ENCODE data around the gene HNRNPD.
"Not testable (repeated sequence)": the region's sequence is repeated elsewhere in the genome, so short reads cannot be mapped to it uniquely, and the experiment has no call there.

HNRNPD gene

GRCh38 chr4:82358847-82359246 lies 14.9 kb downstream of the HNRNPD start:
- Histone ChIP-seq H3K4me3 (ENCODE audit: insufficient read depth, low read depth, low read length) (no peak overlapping the region), H3K36me3 (ENCODE audit: control insufficient read depth, insufficient read depth, low read length) (peaks cover 45% of the 10 kb centered on the region), H3K9me3 (ENCODE audit: control insufficient read depth, low read length) (no peaks in the 10 kb centered on the region), H3K27ac (ENCODE audit: insufficient read depth, low read depth, low read length, poor library complexity, severe bottlenecking) (no peak overlapping the region), H3K27me3 (ENCODE audit: control insufficient read depth, insufficient read depth, low read length, poor library complexity, severe bottlenecking) (no peaks in the 10 kb centered on the region), H3K4me1 (ENCODE audit: control insufficient read depth, insufficient read depth, low read length) (no peaks in the 10 kb centered on the region)

DNA sequence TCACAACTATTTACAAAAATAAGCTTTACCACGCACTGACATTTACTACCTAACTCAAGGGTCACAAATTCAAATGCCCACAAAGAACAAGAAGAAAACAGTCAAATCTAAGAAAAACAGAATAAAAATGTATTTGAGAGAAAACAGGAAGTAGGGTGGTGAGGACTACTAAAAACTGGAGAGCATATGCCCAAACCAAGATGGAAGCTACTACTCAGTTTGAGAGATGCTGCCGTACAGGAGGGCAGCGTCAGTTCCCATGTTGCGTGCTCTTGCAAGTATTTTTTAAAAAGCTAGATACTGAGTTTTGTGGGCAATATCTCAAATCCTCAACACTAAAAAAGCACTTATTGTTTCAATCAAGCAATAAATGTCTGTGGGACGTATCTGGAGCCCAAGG lies 16.2 kb downstream of the HNRNPD start:
- Histone ChIP-seq H3K4me3 (ENCODE audit: insufficient read depth, low read depth, low read length) (no peak overlapping the region), H3K9me3 (ENCODE audit: control insufficient read depth, low read length) (no peaks in the 10 kb centered on the region), H3K27ac (ENCODE audit: insufficient read depth, low read depth, low read length, poor library complexity, severe bottlenecking) (no peak overlapping the region), H3K27me3 (ENCODE audit: control insufficient read depth, insufficient read depth, low read length, poor library complexity, severe bottlenecking) (no peaks in the 10 kb centered on the region), H3K4me1 (ENCODE audit: control insufficient read depth, insufficient read depth, low read length) (no peaks in the 10 kb centered on the region), H3K36me3 (ENCODE audit: control insufficient read depth, insufficient read depth, low read length) (peaks cover 49% of the 10 kb centered on the region)
- WGBS, 2 experiments, result 93 to 98% methylated on average over 5 of the region's 5 CpGs

DNA sequence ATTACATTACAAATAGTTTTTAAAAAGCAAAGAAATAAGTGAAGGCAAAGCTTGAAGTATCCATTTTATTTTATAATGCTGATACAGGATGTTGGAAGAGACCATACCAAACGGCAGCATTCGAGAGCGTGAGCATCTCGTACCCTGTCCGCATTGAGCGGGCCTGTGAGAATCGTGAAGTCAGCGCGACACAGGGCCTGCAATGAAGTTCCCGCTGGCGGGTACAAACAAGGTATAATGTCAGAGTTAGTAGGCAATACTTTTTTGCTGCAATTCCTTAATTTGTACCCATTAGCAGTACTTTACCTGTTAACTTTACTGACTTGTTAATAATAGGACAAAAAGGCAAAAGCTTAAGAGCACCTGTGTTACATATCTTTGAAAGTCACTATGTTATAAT lies 19.0 kb downstream of the HNRNPD start:
- H3K27ac ChIP-seq (ENCODE audit: insufficient read depth, low read depth, low read length, poor library complexity, severe bottlenecking), result no peak overlapping the region
- H3K4me1 ChIP-seq (ENCODE audit: control insufficient read depth, insufficient read depth, low read length), result no peaks in the 10 kb centered on the region
- no peaks in the 10 kb centered on the region for H3K9me3 ChIP-seq (ENCODE audit: control insufficient read depth, low read length)
- no peak overlapping the region for H3K4me3 ChIP-seq (ENCODE audit: insufficient read depth, low read depth, low read length)
- peaks cover 68% of the 10 kb centered on the region for H3K36me3 ChIP-seq (ENCODE audit: control insufficient read depth, insufficient read depth, low read length)
- no peaks in the 10 kb centered on the region for H3K27me3 ChIP-seq (ENCODE audit: control insufficient read depth, insufficient read depth, low read length, poor library complexity, severe bottlenecking)
- WGBS, 2 experiments, result 95 to 98% methylated on average over 11 of the region's 11 CpGs

DNA sequence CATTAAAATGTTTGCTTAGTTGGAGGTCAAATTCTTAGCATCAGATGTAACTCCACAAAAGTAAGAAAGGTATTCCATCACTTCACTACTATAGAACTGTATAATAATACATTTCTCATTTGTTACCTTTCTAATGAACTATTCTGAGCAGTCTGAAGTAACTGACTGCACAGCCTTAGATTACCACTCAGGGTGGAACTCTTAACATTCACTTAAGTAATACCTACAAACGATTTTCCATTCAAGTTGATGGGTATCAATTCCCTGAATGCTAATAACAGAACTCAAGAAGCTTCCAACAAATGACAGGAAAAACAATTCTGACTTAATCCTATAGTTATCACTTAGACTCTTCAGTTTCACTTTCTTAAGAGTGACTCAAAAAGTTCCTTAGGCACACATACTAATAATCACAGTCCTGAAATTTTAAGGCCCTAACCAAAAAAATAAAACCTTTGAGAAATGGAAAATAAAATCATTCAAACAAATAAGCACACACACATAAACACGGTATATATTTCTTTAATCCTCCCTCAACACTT lies 20.9 kb downstream of the HNRNPD start:
- Histone ChIP-seq H3K4me1 (ENCODE audit: control insufficient read depth, insufficient read depth, low read length) (no peaks in the 10 kb centered on the region), H3K27ac (ENCODE audit: insufficient read depth, low read depth, low read length, poor library complexity, severe bottlenecking) (no peak overlapping the region), H3K4me3 (ENCODE audit: insufficient read depth, low read depth, low read length) (no peak overlapping the region), H3K36me3 (ENCODE audit: control insufficient read depth, insufficient read depth, low read length) (peaks cover 56% of the 10 kb centered on the region), H3K27me3 (ENCODE audit: control insufficient read depth, insufficient read depth, low read length, poor library complexity, severe bottlenecking) (no peaks in the 10 kb centered on the region), H3K9me3 (ENCODE audit: control insufficient read depth, low read length) (no peaks in the 10 kb centered on the region)
- 91 to 92% methylated on average over 2 of the region's 2 CpGs for WGBS, 2 experiments

DNA sequence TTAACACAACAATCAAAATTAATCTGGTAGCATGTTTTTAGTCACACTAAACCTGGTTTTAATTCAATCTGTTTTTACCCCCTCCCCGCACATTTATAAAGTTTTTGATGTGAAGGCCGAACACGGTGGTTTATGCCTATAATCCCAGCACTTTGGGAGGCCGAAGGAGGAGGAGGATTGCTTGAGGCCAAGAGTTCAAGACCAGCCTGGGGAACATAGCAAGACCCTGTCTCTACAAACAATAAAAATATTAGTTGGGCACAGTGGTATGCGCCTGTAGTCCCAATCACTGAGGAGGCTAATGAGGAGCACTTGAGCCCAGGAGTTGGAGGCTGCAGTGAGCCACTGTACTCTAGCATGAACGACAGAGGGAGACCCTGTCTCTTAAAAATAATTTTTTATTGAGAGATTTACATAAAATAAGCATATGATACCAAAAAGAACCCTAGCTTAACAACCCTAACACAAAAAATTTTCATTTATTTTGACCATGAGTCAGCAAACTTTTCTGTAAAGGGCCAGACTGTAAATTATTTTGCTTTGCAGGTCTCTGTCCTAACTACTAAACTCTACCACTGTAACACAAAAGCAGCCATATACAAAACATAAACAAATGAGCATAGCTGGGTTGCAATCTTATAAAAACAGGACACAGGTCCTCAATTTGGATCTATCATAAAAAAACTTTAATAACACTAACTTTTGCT lies 21.5 kb downstream of the HNRNPD start:
- no peaks in the 10 kb centered on the region for H3K9me3 ChIP-seq (ENCODE audit: control insufficient read depth, low read length)
- H3K4me1 ChIP-seq (ENCODE audit: control insufficient read depth, insufficient read depth, low read length), result no peaks in the 10 kb centered on the region
- H3K4me3 ChIP-seq (ENCODE audit: insufficient read depth, low read depth, low read length), result no peak overlapping the region
- WGBS, 2 experiments, result 89 to 95% methylated on average over 5 to 6 of the region's 6 CpGs
- no peaks in the 10 kb centered on the region for H3K27me3 ChIP-seq (ENCODE audit: control insufficient read depth, insufficient read depth, low read length, poor library complexity, severe bottlenecking)
- H3K27ac ChIP-seq (ENCODE audit: insufficient read depth, low read depth, low read length, poor library complexity, severe bottlenecking), result no peak overlapping the region
- H3K36me3 ChIP-seq (ENCODE audit: control insufficient read depth, insufficient read depth, low read length), result peaks cover 51% of the 10 kb centered on the region

- no peak overlapping the region for H3K4me3 ChIP-seq (ENCODE audit: insufficient read depth, low read depth, low read length)
- H3K4me1 ChIP-seq (ENCODE audit: control insufficient read depth, insufficient read depth, low read length), result no peaks in the 10 kb centered on the region
- H3K27ac ChIP-seq (ENCODE audit: insufficient read depth, low read depth, low read length, poor library complexity, severe bottlenecking), result no peak overlapping the region
- H3K27me3 ChIP-seq (ENCODE audit: control insufficient read depth, insufficient read depth, low read length, poor library complexity, severe bottlenecking), result no peaks in the 10 kb centered on the region
- peaks cover 7% of the 10 kb centered on the region for H3K36me3 ChIP-seq (ENCODE audit: control insufficient read depth, insufficient read depth, low read length)
- H3K9me3 ChIP-seq (ENCODE audit: control insufficient read depth, low read length), result no peaks in the 10 kb centered on the region
Observed at GRCh38 chr4:82346126-82346525, 27.7 kb downstream of the HNRNPD start.

GRCh38 chr4:82335043-82335442 lies 38.7 kb downstream of the HNRNPD start:
- H3K27ac ChIP-seq (ENCODE audit: insufficient read depth, low read depth, low read length, poor library complexity, severe bottlenecking), result no peak overlapping the region
- no peaks in the 10 kb centered on the region for H3K9me3 ChIP-seq (ENCODE audit: control insufficient read depth, low read length)
- no peaks in the 10 kb centered on the region for H3K36me3 ChIP-seq (ENCODE audit: control insufficient read depth, insufficient read depth, low read length)
- H3K4me3 ChIP-seq (ENCODE audit: insufficient read depth, low read depth, low read length), result no peak overlapping the region
- H3K4me1 ChIP-seq (ENCODE audit: control insufficient read depth, insufficient read depth, low read length), result no peaks in the 10 kb centered on the region
- H3K27me3 ChIP-seq (ENCODE audit: control insufficient read depth, insufficient read depth, low read length, poor library complexity, severe bottlenecking), result no peaks in the 10 kb centered on the region

- WGBS, 2 experiments, result 96% methylated on average over 9 of the region's 9 CpGs
Observed at GRCh38 chr4:82333641-82334040, 40.1 kb downstream of the HNRNPD start.

GRCh38 chr4:82331814-82332213 lies 42.0 kb downstream of the HNRNPD start:
- no peaks in the 10 kb centered on the region for H3K9me3 ChIP-seq (ENCODE audit: control insufficient read depth, low read length)
- 95 to 96% methylated on average over 4 of the region's 4 CpGs for WGBS, 2 experiments
- no peaks in the 10 kb centered on the region for H3K27me3 ChIP-seq (ENCODE audit: control insufficient read depth, insufficient read depth, low read length, poor library complexity, severe bottlenecking)
- H3K27ac ChIP-seq (ENCODE audit: insufficient read depth, low read depth, low read length, poor library complexity, severe bottlenecking), result no peak overlapping the region
- H3K4me3 ChIP-seq (ENCODE audit: insufficient read depth, low read depth, low read length), result no peak overlapping the region
- no peaks in the 10 kb centered on the region for H3K36me3 ChIP-seq (ENCODE audit: control insufficient read depth, insufficient read depth, low read length)
- no peaks in the 10 kb centered on the region for H3K4me1 ChIP-seq (ENCODE audit: control insufficient read depth, insufficient read depth, low read length)

More at GRCh38 chr4:82333641-82334040, 40.1 kb downstream of the HNRNPD start:
- H3K27ac ChIP-seq (ENCODE audit: insufficient read depth, low read depth, low read length, poor library complexity, severe bottlenecking); H3K4me3 ChIP-seq (ENCODE audit: insufficient read depth, low read depth, low read length); H3K36me3 ChIP-seq (ENCODE audit: control insufficient read depth, insufficient read depth, low read length); H3K4me1 ChIP-seq (ENCODE audit: control insufficient read depth, insufficient read depth, low read length); H3K27me3 ChIP-seq (ENCODE audit: control insufficient read depth, insufficient read depth, low read length, poor library complexity, severe bottlenecking); H3K9me3 ChIP-seq (ENCODE audit: control insufficient read depth, low read length): not testable (repeated sequence)

DNA sequence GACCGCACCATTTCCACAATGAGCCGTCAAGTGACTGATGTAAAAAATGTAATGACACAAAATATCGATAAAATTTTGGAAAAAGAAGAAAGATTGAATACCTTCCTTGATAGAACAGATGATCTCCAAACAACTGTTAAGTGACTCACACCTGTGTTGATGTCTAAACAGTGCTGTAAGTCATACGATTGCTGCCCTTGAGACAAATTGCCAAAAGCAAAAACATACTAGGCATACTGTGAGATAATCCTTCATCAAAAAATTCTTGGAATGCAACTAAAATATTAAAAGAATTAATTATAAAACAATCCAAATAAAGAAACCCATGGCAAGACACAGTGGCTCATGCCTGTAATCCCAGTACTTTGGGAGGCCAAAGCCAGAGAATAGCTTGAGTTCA lies 53.4 kb downstream of the HNRNPD start:
- 96 to 100% methylated on average over 4 of the region's 4 CpGs for WGBS, 2 experiments
- no peaks in the 10 kb centered on the region for H3K9me3 ChIP-seq (ENCODE audit: control insufficient read depth, low read length)

GRCh38 chr4:82303063-82303462 lies 70.7 kb downstream of the HNRNPD start:
- not testable (repeated sequence) for H3K4me1 ChIP-seq (ENCODE audit: control insufficient read depth, insufficient read depth, low read length); H3K9me3 ChIP-seq (ENCODE audit: control insufficient read depth, low read length); H3K27me3 ChIP-seq (ENCODE audit: control insufficient read depth, insufficient read depth, low read length, poor library complexity, severe bottlenecking); H3K36me3 ChIP-seq (ENCODE audit: control insufficient read depth, insufficient read depth, low read length); H3K27ac ChIP-seq (ENCODE audit: insufficient read depth, low read depth, low read length, poor library complexity, severe bottlenecking); H3K4me3 ChIP-seq (ENCODE audit: insufficient read depth, low read depth, low read length)
- 85 to 86% methylated on average over 13 of the region's 13 CpGs for WGBS, 2 experiments

More for the DNA sequence above, 53.4 kb downstream of the HNRNPD start:
- Histone ChIP-seq H3K36me3 (ENCODE audit: control insufficient read depth, insufficient read depth, low read length) (no peaks in the 10 kb centered on the region), H3K4me3 (ENCODE audit: insufficient read depth, low read depth, low read length) (no peak overlapping the region), H3K4me1 (ENCODE audit: control insufficient read depth, insufficient read depth, low read length) (no peaks in the 10 kb centered on the region), H3K27ac (ENCODE audit: insufficient read depth, low read depth, low read length, poor library complexity, severe bottlenecking) (no peak overlapping the region), H3K27me3 (ENCODE audit: control insufficient read depth, insufficient read depth, low read length, poor library complexity, severe bottlenecking) (no peaks in the 10 kb centered on the region)

All from ectodermal cell (in vitro differentiated cells).